GM12874 (cell line): ENCODE data around the gene C1QA.

ENCODE experiments used
- CTCF ChIP-seq: IDR thresholded peaks from 2 replicates; pipeline ENCODE4 v1.5.1; 2011; ENCODE audit warnings: low read depth, mild to moderate bottlenecking, control low read depth, low read length, moderate library complexity; ENCODE audit not compliant: insufficient read depth

The C1QA gene

DNA sequence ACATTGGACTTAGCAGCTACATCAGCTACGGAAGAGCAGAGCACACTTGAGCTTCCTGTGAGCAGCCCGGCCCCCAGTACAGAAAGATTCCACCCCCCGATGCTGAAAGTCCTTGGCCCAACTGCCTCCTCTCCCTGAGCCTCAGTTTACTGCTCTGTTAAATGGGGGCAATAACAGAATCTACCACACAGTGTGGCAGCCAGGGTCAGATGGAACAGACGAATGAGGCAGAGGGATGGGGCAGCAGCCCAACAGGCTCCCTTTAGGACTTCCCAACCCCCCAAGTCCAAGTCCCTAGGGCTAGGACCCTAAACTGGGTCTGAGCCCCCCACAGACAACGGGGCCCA, 22.9 kb upstream of the C1QA start:
- TF ChIP-seq CTCF, result no peak

DNA sequence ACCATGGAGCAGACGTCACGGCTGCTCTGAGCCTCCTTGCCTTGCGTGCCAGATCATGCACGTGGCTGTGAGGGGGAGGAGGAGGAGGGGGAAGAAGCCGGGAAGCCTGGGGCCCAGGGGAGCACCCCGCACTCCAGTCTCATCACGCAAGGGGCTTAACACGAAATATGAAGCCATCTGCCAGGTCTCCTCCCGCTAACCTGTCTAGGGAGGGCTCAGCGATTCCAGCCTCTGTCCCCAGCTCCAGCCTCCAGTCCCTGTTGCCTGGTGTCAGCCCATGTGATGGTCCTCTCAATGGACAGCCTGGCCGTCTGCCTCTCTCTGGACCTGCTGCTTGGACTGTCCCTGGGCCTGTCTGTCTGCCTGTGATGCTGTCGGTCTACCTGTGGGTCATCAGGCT, 22.5 kb upstream of the C1QA start:
- TF ChIP-seq CTCF, result no peak

DNA sequence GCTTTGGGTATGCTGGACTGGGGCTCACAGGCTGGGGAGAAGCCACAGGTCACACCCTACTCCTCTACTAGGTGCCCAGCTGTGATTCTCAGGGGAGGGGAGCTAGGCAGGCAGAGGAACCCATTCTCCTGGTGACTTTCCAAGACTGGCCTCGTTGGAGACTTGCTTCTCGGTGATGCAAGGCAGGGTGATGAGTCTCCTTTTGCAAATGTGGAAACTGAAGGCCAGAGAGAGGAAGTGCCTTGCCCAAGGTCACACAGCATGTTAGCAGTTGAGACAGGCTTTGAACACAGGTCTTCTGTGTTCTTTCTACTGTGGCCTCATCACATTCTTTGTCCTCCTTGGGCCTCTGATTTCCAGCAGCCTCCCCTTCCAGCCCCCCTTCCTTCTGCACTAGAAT, 20.5 kb upstream of the C1QA start:
- no peak for TF ChIP-seq CTCF

GRCh38 chr1:22616571-22616970, 19.9 kb upstream of the C1QA start:
- no peak for TF ChIP-seq CTCF

DNA sequence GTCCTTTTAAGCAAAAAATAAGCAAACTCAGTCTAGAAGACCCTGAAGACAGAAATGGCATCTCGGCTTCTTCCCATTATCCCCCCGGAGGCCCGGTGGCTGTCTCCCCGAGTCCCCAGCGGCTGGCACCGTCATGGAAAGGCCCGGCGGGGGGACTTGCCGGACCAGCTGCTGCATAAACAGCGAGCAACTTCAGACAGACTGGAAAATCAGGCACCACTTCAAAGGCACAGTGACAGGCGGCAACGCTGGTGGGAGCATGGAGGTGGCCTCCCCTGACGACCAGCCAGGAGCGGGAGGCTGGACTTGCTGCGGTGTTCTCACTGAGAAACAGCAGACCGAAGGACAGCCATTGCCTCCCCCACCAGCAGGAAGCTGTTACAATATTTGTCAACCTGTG, 18.4 kb upstream of the C1QA start:
- TF ChIP-seq CTCF, result no peak

- no peak for TF ChIP-seq CTCF
These were observed 17.2 kb upstream of the C1QA start for GRCh38 chr1:22619252-22619651.

DNA sequence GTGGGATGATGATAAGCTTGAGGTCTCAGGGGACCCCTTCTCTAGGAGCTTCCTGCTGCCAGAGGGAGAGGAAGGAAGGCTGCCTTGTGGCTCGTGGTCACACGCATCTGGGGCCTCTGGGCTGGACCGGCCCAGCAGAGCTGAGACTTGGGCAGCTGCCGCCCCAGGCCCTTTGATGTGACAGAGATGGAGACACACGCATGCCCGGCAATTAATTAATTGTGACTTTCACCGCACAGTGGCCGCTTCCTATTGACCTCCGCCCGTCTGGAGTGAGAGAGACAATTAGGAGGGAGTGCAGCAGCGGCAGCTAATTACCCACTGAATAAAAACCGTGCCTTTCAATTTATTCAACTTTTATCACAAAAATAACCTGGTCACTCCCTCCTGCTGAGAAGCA, 16.6 kb upstream of the C1QA start:
- no peak for TF ChIP-seq CTCF

GRCh38 chr1:22621761-22622160, 14.7 kb upstream of the C1QA start:
- no peak for TF ChIP-seq CTCF
